Calu3 (cell line): Measurements from ENCODE around the gene SDCCAG8. TPM values are rescaled to one million over a fixed set of nuclear protein-coding genes. Genes with fewer than 3 reads are reported as not detected.

Experiments used
- microRNA-seq: library from miRNA; unstranded; fragments of <30 nt; microRNA quantifications from one replicate; pipeline ENCODE4 v1.2.0, GENCODE V29; 2022
- total RNA-seq: library from RNA; stranded (reverse); gene quantifications from 2 replicates; pipeline ENCODE4 v1.2.3, GENCODE V29; 2022

Gene SDCCAG8
- total RNA-seq, 1 experiment from 2014 or later, result 67.3 TPM

Small RNA genes lying within 50 kb of the gene (microRNA-seq; reads per million reads assigned to microRNA genes)
- gene MIR4677, result 17.6 reads per million, percentile 42 among the genes with 10 or more reads in this experiment

Other genes with a start within 250 kb of the SDCCAG8 start
- gene CEP170, start 760 bp upstream of the SDCCAG8 start, total RNA-seq, result 86.7 and 133 TPM in 2 replicates